Colonic mucosa (tissue), 4 donors: Measurements from ENCODE around the gene NEGR1. TPM values are rescaled to one million over a fixed set of nuclear protein-coding genes. Genes with fewer than 3 reads are reported as not detected.

Experiments
- DNase-seq: peaks from one replicate; pipeline ENCODE4 v3.0.0-alpha.2; 2020
- H3K27ac ChIP-seq: fragments of 200-600 bp; one replicate; pipeline ENCODE4 v1.8.0; 2021
- H3K27me3 ChIP-seq: fragments of 200-600 bp; one replicate; pipeline ENCODE4 v1.8.0; 2021
- H3K36me3 ChIP-seq: fragments of 200-600 bp; one replicate; pipeline ENCODE4 v1.8.0; 2021
- H3K4me1 ChIP-seq: fragments of 200-600 bp; one replicate; pipeline ENCODE4 v1.8.0; 2021; ENCODE audit warnings: mild to moderate bottlenecking
- H3K4me3 ChIP-seq: fragments of 200-600 bp; one replicate; pipeline ENCODE4 v1.8.0; 2021
- H3K9ac ChIP-seq, 2 donors: one replicate each; pipeline ENCODE4 v1.7.0; 2013; ENCODE audit warnings: control low read depth in 2 of 2, low read depth in 2 of 2, low read length in 2 of 2
- H3K9me3 ChIP-seq: fragments of 200-600 bp; one replicate; pipeline ENCODE4 v1.8.0; 2021
- intact Hi-C: fragments of 100-400 bp; cut with DNase I; formaldehyde crosslinking; loops from one replicate; pipeline ENCODE4 v1.14.1; 2022
- total RNA-seq, 2 donors: library from RNA; stranded (reverse); fragmentation: NEBNext Ultra II Directional in 1 of 2; extraction: Animal tissue kit (Norgen Biotek cat#: 25700) in 1 of 2; gene quantifications; one replicate each; pipeline ENCODE4 v1.2.1, GENCODE V29; 2021
- TF ChIP-seq, protein P1 (sequence below): fragments of 200-600 bp; IDR thresholded peaks from one replicate; pipeline ENCODE4 v1.8.0; 2022; ENCODE audit warnings: antibody characterized with exemption, mild to moderate bottlenecking
- donor health status: healthy.
- donor health status: DM: no; HTN: no; CAD: no.
- donor health status: DM: no; HTN: no; CAD: no.

Gene NEGR1
- total RNA-seq, 2 donors from 2014 or later = 4.0 to 9.2 TPM

DNA sequence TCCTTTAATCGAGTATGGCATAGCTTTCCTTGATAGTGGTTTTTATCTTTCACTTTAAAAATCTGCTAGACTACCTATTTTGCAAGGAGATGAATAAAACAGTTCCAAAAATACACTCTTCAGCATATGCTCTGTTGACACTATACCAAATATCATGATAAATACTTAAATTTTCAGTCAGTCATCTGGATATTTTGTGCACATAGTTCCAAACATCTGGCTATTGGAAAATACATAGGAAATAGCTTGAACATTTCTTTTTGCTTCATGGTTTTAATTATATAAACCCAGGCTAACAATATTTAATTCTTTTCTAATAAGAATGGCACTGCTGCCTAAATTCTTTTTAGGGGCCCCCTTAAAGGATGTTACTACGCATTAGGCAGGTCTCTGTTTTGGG lies 342.1 kb downstream of the NEGR1 start:
- no peak overlapping the region for H3K9ac ChIP-seq
- no peaks in the 10 kb centered on the region for H3K4me1 ChIP-seq
- DNase-seq = no peak
- H3K36me3 ChIP-seq = no peaks in the 10 kb centered on the region
- H3K9me3 ChIP-seq = no peaks in the 10 kb centered on the region
- TF ChIP-seq, protein P1, sequence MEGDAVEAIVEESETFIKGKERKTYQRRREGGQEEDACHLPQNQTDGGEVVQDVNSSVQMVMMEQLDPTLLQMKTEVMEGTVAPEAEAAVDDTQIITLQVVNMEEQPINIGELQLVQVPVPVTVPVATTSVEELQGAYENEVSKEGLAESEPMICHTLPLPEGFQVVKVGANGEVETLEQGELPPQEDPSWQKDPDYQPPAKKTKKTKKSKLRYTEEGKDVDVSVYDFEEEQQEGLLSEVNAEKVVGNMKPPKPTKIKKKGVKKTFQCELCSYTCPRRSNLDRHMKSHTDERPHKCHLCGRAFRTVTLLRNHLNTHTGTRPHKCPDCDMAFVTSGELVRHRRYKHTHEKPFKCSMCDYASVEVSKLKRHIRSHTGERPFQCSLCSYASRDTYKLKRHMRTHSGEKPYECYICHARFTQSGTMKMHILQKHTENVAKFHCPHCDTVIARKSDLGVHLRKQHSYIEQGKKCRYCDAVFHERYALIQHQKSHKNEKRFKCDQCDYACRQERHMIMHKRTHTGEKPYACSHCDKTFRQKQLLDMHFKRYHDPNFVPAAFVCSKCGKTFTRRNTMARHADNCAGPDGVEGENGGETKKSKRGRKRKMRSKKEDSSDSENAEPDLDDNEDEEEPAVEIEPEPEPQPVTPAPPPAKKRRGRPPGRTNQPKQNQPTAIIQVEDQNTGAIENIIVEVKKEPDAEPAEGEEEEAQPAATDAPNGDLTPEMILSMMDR = no peak
- no peaks in the 10 kb centered on the region for H3K27me3 ChIP-seq
- intact Hi-C loops = no loop called here
- no peak overlapping the region for H3K4me3 ChIP-seq
- no peak overlapping the region for H3K27ac ChIP-seq

DNA sequence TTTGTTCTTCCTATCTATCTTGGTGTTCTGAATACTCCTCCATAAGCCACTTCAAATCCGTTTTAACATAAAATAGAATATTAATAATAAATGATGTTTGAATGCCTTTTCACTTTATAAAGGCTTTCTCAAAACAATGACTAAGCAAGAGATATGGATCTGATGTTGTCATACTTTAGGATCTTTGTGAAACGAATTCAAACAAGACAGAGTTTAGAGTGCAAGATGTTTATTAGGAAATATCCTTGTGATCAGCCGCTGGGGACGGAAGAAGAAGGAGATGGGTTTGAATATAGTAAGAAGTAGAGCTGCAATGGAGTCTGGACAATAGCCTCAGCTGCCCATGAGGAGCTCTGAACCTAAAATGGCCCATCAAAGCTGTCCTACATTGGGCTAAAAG lies 351.8 kb downstream of the NEGR1 start:
- intact Hi-C loops = no loop called here
- no peak for DNase-seq
- Histone ChIP-seq H3K36me3 (no peaks in the 10 kb centered on the region), H3K4me3 (no peak overlapping the region), H3K9me3 (no peaks in the 10 kb centered on the region), H3K4me1 (no peaks in the 10 kb centered on the region), H3K27me3 (no peaks in the 10 kb centered on the region), H3K27ac (no peak overlapping the region), H3K9ac (no peak overlapping the region)
- TF ChIP-seq, protein P1 = no peak

DNA sequence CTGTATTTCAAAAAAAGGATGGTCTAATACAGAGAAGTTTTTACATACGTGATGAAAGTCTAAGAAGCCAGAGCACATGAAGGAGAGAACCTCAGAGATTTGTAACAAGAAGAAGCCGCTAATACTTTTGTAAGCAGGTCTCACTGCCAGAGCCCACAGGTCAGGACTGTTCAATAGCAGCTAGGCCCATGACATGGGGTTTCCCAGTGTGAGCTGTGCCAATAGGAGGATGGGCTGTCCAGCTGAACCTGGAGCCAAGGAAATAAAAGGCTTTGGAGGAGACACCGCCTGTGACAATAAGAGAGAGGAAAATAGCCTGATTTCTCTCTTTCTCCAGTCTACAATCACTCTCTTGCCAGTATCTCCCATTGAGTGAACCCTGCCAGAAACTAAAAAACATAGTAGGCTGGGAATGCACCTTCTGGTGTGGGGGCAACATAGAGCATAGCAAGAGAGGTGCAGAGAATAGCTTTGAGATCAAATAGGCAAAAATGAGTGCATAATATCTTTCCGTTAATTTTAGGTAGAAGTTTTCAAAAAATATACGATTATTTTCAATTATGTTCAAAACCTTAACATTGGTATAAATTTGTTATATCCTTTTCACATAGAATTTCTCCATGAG lies 360.3 kb downstream of the NEGR1 start:
- TF ChIP-seq, protein P1 = no peak
- Histone ChIP-seq H3K4me3 (no peak overlapping the region), H3K36me3 (no peaks in the 10 kb centered on the region), H3K4me1 (no peaks in the 10 kb centered on the region), H3K27ac (no peak overlapping the region), H3K9ac (no peak overlapping the region), H3K27me3 (no peaks in the 10 kb centered on the region), H3K9me3 (no peaks in the 10 kb centered on the region)
- intact Hi-C loops = no loop called here
- DNase-seq = no peak

DNA sequence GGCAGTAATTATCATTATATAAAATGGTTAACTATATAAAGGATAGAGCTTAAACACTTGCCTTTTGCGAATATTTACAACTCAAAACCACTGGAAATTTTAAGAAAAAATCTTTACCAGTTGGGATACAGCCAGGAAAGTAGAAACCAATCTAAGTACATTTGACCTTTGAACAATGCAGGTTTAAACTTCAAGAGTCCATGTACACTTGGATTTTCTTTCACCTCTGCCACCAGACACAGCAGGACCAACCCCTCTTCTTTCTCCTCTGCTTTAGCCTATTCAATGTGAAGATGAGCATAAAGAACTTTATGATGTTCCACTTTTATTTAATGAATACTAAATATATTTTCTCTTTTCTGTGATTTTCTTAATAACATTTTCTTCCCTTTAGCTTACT lies 361.1 kb downstream of the NEGR1 start:
- no peaks in the 10 kb centered on the region for H3K4me1 ChIP-seq
- intact Hi-C loops = no loop called here
- no peak overlapping the region for H3K9ac ChIP-seq
- H3K4me3 ChIP-seq = no peak overlapping the region
- H3K27me3 ChIP-seq = no peaks in the 10 kb centered on the region
- H3K36me3 ChIP-seq = no peaks in the 10 kb centered on the region
- H3K9me3 ChIP-seq = no peaks in the 10 kb centered on the region
- no peak overlapping the region for H3K27ac ChIP-seq
- TF ChIP-seq, protein P1 = no peak
- DNase-seq = no peak

DNA sequence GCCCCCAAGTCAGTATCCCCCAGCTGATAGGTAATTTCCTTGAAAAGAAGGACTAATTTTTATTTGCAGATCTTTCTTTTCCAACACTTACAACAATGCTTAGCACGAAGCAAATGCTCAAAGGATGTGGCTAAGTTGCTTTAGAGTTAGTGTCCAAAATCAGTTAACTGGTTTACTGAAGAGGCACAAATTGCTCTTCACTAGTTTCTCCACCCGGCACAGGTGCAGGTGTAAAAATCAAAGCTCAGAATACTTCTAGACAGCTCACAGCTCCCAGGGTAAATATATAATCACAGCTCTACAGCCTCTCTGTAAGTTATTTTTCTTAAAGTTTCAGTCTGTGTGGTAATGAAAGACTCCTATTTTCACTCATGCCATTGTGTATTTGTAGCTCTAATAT lies 361.8 kb downstream of the NEGR1 start:
- H3K27me3 ChIP-seq = no peaks in the 10 kb centered on the region
- TF ChIP-seq, protein P1 = no peak
- no peak overlapping the region for H3K4me3 ChIP-seq
- intact Hi-C loops = no loop called here
- H3K4me1 ChIP-seq = no peaks in the 10 kb centered on the region
- no peak overlapping the region for H3K27ac ChIP-seq
- no peak overlapping the region for H3K9ac ChIP-seq
- H3K9me3 ChIP-seq = no peaks in the 10 kb centered on the region
- DNase-seq = no peak
- no peaks in the 10 kb centered on the region for H3K36me3 ChIP-seq
